ENCODE data around the gene YIPF1.
"Not testable (repeated sequence)": the region's sequence is repeated elsewhere in the genome, so short reads cannot be mapped to it uniquely, and the experiment has no call there.

The YIPF1 gene

GRCh38 chr1:53888681-53889080 lies 916 bp downstream of the YIPF1 start:
- Histone ChIP-seq H3K9me3 (replicated peaks in 1 of 11) (no peaks in the 10 kb centered on the region), H4K20me1 (peaks cover 0 to 3% (median 0%) of the 10 kb centered on the region in 11 experiments; a peak in 1 of 22 replicates), H3K36me3 (peaks cover 2 to 46% (median 10%) of the 10 kb centered on the region in 11 experiments; a peak in 12 of 22 replicates), H3K27ac (peak overlapping the region; percentile 63 to 90 (median 84); a peak in 19 of 22 replicates), H3K4me2 (peak overlapping the region; percentile 71 to 96 (median 84)), H3K4me1 (peaks cover 38 to 53% (median 45%) of the 10 kb centered on the region in 10 experiments), H3K4me3 (peak overlapping the region; percentile 79 to 94 (median 88)), H3K27me3 (no peaks in the 10 kb centered on the region), H3K9ac (peak overlapping the region; percentile 24 to 89 (median 86); a peak in 18 of 22 replicates)
- no peak for TF ChIP-seq Cebpa-rat (IDR thresholded peaks at IDR 0.05)

GRCh38 chr1:53883600-53883999 lies 6.0 kb downstream of the YIPF1 start:
- Histone ChIP-seq H3K9me3 (replicated peaks in 1 of 11) (peaks cover 0 to 10% (median 7%) of the 10 kb centered on the region in 11 experiments; a peak in 18 of 22 replicates), H3K4me1 (peaks cover 3 to 14% (median 9%) of the 10 kb centered on the region in 10 experiments), H3K36me3 (peaks cover 23 to 95% (median 41%) of the 10 kb centered on the region in 11 experiments), H4K20me1 (peaks cover 0 to 13% (median 0%) of the 10 kb centered on the region in 11 experiments; a peak in 5 of 22 replicates)
- H3K27me3 ChIP-seq, H3K4me3 ChIP-seq, H3K9ac ChIP-seq, H3K27ac ChIP-seq, H3K4me2 ChIP-seq: not testable (repeated sequence)

- H3K4me1 ChIP-seq, H3K27me3 ChIP-seq, H3K9ac ChIP-seq, H3K4me2 ChIP-seq, H3K4me3 ChIP-seq, H3K27ac ChIP-seq: not testable (repeated sequence)
- Histone ChIP-seq H3K36me3 (peaks cover 37 to 94% (median 56%) of the 10 kb centered on the region in 11 experiments), H3K9me3 (replicated peaks in 1 of 11) (peaks cover 0 to 10% (median 7%) of the 10 kb centered on the region in 11 experiments; a peak in 18 of 22 replicates), H4K20me1 (peaks cover 0 to 13% (median 0%) of the 10 kb centered on the region in 11 experiments; a peak in 5 of 22 replicates)
Measured at GRCh38 chr1:53881853-53882252, 7.7 kb downstream of the YIPF1 start.

- H3K4me2 ChIP-seq, result no peak overlapping the region
- peaks cover 39 to 96% (median 70%) of the 10 kb centered on the region in 11 experiments for H3K36me3 ChIP-seq
- H4K20me1 ChIP-seq, result peaks cover 0 to 13% (median 0%) of the 10 kb centered on the region in 11 experiments; a peak in 4 of 22 replicates
- H3K4me1 ChIP-seq, result no peaks in the 10 kb centered on the region
- H3K27me3 ChIP-seq, result no peaks in the 10 kb centered on the region
- H3K9ac ChIP-seq, result no peak overlapping the region
- H3K4me3 ChIP-seq, result no peak overlapping the region
- TF ChIP-seq Cebpa-rat (IDR thresholded peaks at IDR 0.05), result no peak
- H3K9me3 ChIP-seq (replicated peaks in 1 of 11), result peaks cover 0 to 10% (median 7%) of the 10 kb centered on the region in 11 experiments; a peak in 18 of 22 replicates
- no peak overlapping the region for H3K27ac ChIP-seq
Measured at GRCh38 chr1:53878492-53879105, 11.0 kb downstream of the YIPF1 start.

GRCh38 chr1:53875150-53875549 lies 14.4 kb downstream of the YIPF1 start:
- peaks cover 0 to 13% (median 0%) of the 10 kb centered on the region in 11 experiments; a peak in 4 of 22 replicates for H4K20me1 ChIP-seq
- H3K4me1 ChIP-seq; H3K4me2 ChIP-seq; H3K9ac ChIP-seq; H3K27me3 ChIP-seq; H3K4me3 ChIP-seq; H3K9me3 ChIP-seq (replicated peaks in 1 of 11); H3K27ac ChIP-seq: not testable (repeated sequence)
- H3K36me3 ChIP-seq, result peaks cover 50 to 99% (median 72%) of the 10 kb centered on the region in 11 experiments

- H3K36me3 ChIP-seq, result peaks cover 40 to 93% (median 65%) of the 10 kb centered on the region in 11 experiments
- H3K4me1 ChIP-seq, result peaks cover 4 to 14% (median 11%) of the 10 kb centered on the region in 10 experiments; a peak in 14 of 20 replicates
- H3K4me3 ChIP-seq, result no peak overlapping the region
Measured at GRCh38 chr1:53871773-53872484, 17.7 kb downstream of the YIPF1 start.

GRCh38 chr1:53871221-53871620 lies 18.4 kb downstream of the YIPF1 start:
- Histone ChIP-seq H3K27me3 (no peaks in the 10 kb centered on the region), H4K20me1 (no peaks in the 10 kb centered on the region), H3K36me3 (peaks cover 40 to 93% (median 65%) of the 10 kb centered on the region in 11 experiments), H3K4me1 (peaks cover 4 to 14% (median 11%) of the 10 kb centered on the region in 10 experiments; a peak in 14 of 20 replicates), H3K9me3 (replicated peaks in 1 of 11) (no peaks in the 10 kb centered on the region), H3K4me2 (no peak overlapping the region), H3K4me3 (no peak overlapping the region), H3K27ac (no peak overlapping the region), H3K9ac (no peak overlapping the region)
- no peak for TF ChIP-seq Cebpa-rat (IDR thresholded peaks at IDR 0.05)

More at GRCh38 chr1:53871773-53872484, 17.7 kb downstream of the YIPF1 start:
- Histone ChIP-seq H3K9ac (no peak overlapping the region), H3K27me3 (no peaks in the 10 kb centered on the region), H3K27ac (no peak overlapping the region), H4K20me1 (no peaks in the 10 kb centered on the region), H3K4me2 (no peak overlapping the region), H3K9me3 (replicated peaks in 1 of 11) (no peaks in the 10 kb centered on the region)
- no peak for TF ChIP-seq Cebpa-rat (IDR thresholded peaks at IDR 0.05)

- peak overlapping the region; percentile 5 to 57 (median 27); a peak in 10 of 22 replicates for H3K4me2 ChIP-seq
- H3K27ac ChIP-seq, result no peak overlapping the region
- no peaks in the 10 kb centered on the region for H3K27me3 ChIP-seq
- peak overlapping the region in 1 of 10 experiments; percentile 24; a peak in 1 of 20 replicates for H3K4me3 ChIP-seq
- H3K4me1 ChIP-seq, result peaks cover 4 to 14% (median 11%) of the 10 kb centered on the region in 10 experiments; a peak in 14 of 20 replicates
- H3K9ac ChIP-seq, result 0 out of 22 replicates have a peak overlapping the region, but pooled peaks of 1 of the 11 experiments have one; percentile 1
- no peaks in the 10 kb centered on the region for H4K20me1 ChIP-seq
- peaks cover 34 to 93% (median 61%) of the 10 kb centered on the region in 11 experiments for H3K36me3 ChIP-seq
- H3K9me3 ChIP-seq (replicated peaks in 1 of 11), result no peaks in the 10 kb centered on the region
- TF ChIP-seq Cebpa-rat (IDR thresholded peaks at IDR 0.05), result no peak
Measured at GRCh38 chr1:53869454-53870117, 20.0 kb downstream of the YIPF1 start.

- no peaks in the 10 kb centered on the region for H3K9me3 ChIP-seq (replicated peaks in 1 of 11)
- H4K20me1 ChIP-seq, result no peaks in the 10 kb centered on the region; a peak in 1 of 22 replicates
- no peak overlapping the region for H3K4me3 ChIP-seq
- H3K27ac ChIP-seq, result no peak overlapping the region
- H3K36me3 ChIP-seq, result peaks cover 34 to 92% (median 59%) of the 10 kb centered on the region in 11 experiments
- no peaks in the 10 kb centered on the region for H3K27me3 ChIP-seq
- no peak overlapping the region for H3K4me2 ChIP-seq
- TF ChIP-seq Cebpa-rat (IDR thresholded peaks at IDR 0.05), result no peak
- peaks cover 11 to 20% (median 15%) of the 10 kb centered on the region in 10 experiments for H3K4me1 ChIP-seq
- H3K9ac ChIP-seq, result no peak overlapping the region
Measured at GRCh38 chr1:53868565-53868964, 21.0 kb downstream of the YIPF1 start.
